Activated CD4-positive, CD25-positive, alpha-beta regulatory T cell (primary cell): ENCODE data around the gene TMEM92.

Experiments
- DNase-seq, 4 experiments: peaks; one replicate each; lab custom pipeline; 2025; lab: John Stamatoyannopoulos, UW

Gene TMEM92

GRCh38 chr17:50274142-50274896 lies at the start of gene TMEM92:
TMEM92 (plus strand) TSS chr17:50274466; CDS start chr17:50274502, 36 bp downstream.
- DNase-seq, result no peak

GRCh38 chr17:50225701-50226240 lies 48.5 kb upstream of the TMEM92 start:
- no peak for DNase-seq

- no peak for DNase-seq
These were observed 39.7 kb upstream of the TMEM92 start for GRCh38 chr17:50234581-50234980.

GRCh38 chr17:50237901-50238300 lies 36.4 kb upstream of the TMEM92 start:
- DNase-seq, result no peak

GRCh38 chr17:50238601-50239280 lies 35.5 kb upstream of the TMEM92 start:
- DNase-seq, result no peak

- DNase-seq, result no peak
These were observed 34.3 kb upstream of the TMEM92 start for GRCh38 chr17:50239937-50240336.

GRCh38 chr17:50240851-50241250 lies 33.4 kb upstream of the TMEM92 start:
- no peak for DNase-seq

GRCh38 chr17:50241431-50241830 lies 32.8 kb upstream of the TMEM92 start:
- DNase-seq, result no peak

GRCh38 chr17:50244771-50245170 lies 29.5 kb upstream of the TMEM92 start:
- DNase-seq, result no peak

- DNase-seq, result no peak
These were observed 26.0 kb upstream of the TMEM92 start for GRCh38 chr17:50248255-50248654.

- no peak for DNase-seq
These were observed 21.5 kb upstream of the TMEM92 start for GRCh38 chr17:50252781-50253180.

- DNase-seq, result no peak
These were observed 18.3 kb upstream of the TMEM92 start for GRCh38 chr17:50255766-50256635.

- no peak for DNase-seq
These were observed 17.2 kb upstream of the TMEM92 start for GRCh38 chr17:50256826-50257618.

- DNase-seq, result no peak
These were observed 16.5 kb upstream of the TMEM92 start for GRCh38 chr17:50257676-50258224.

- no peak for DNase-seq
These were observed 15.4 kb upstream of the TMEM92 start for GRCh38 chr17:50258647-50259476.

GRCh38 chr17:50259477-50260324 lies 14.6 kb upstream of the TMEM92 start:
- no peak for DNase-seq

- no peak for DNase-seq
These were observed 13.8 kb upstream of the TMEM92 start for GRCh38 chr17:50260501-50260911.

GRCh38 chr17:50261051-50261915 lies 13.0 kb upstream of the TMEM92 start:
- no peak for DNase-seq
